ENCODE measurements around the gene RDH14.

GRCh38 chr2:18566145-18566769, 5.8 kb upstream of the RDH14 start:
- no peak for TF ChIP-seq CTCF (IDR thresholded peaks at IDR 0.05)
- TF ChIP-seq EP300 (IDR thresholded peaks at IDR 0.05), result no peak
- TF ChIP-seq POLR2A (IDR thresholded peaks at IDR 0.05), result no peak
